SK-N-MC (cell line): ENCODE data around the gene GPATCH2.

Experiments
- EZH2 ChIP-seq: fragments of 200-600 bp; sonication (generic); IDR thresholded peaks from one replicate; pipeline ENCODE4 v1.6.1; 2017; ENCODE audit warnings: antibody characterized with exemption
- POLR2AphosphoS5 ChIP-seq: IDR thresholded peaks from 2 replicates; pipeline ENCODE4 v1.6.1; 2012; ENCODE audit warnings: mild to moderate bottlenecking, low read depth, low read length, borderline replicate concordance

DNA sequence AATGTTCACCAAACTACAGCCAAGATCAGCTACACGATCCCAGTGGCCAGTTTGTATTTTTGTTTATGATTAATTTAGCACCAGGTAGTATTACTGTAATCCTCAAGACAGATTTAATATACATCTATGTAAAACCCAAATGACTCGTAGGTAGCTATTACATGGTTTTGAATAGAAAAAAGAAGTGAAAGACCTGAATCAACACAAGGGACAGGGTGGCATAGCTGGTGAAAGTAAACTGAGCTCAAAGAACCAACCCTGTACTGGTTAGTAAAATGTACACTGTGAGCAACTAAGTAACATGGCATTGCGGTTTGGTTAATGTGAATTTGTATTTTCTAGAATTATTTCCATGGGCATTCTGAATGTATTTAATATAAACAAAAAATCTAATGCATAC lies 8.8 kb downstream of the GPATCH2 start:
- no peak for TF ChIP-seq POLR2AphosphoS5
- TF ChIP-seq EZH2: no peak
